Panc1 (cell line): ENCODE measurements around the gene PAX9.

ENCODE experiments used
- CTCF ChIP-seq: fragments of 450-650 bp; IDR thresholded peaks from 2 replicates; pipeline ENCODE4 v1.5.1; 2017; ENCODE audit warnings: mild to moderate bottlenecking
- POLR2AphosphoS5 ChIP-seq: IDR thresholded peaks from 2 replicates; pipeline ENCODE4 v1.6.1; 2012; ENCODE audit warnings: mild to moderate bottlenecking, low read depth, low read length, moderate library complexity
- REST ChIP-seq, 2 experiments: IDR thresholded peaks; 2 replicates each; pipeline ENCODE4 v1.6.1; 2011 to 2012; ENCODE audit warnings: low read depth in 2 of 2, control low read depth in 1 of 2, low read length in 1 of 2, mild to moderate bottlenecking in 1 of 2, moderate library complexity in 1 of 2; ENCODE audit not compliant: insufficient read depth in 1 of 2
- TCF7L2 ChIP-seq: IDR thresholded peaks from 2 replicates; pipeline ENCODE4 v1.6.1; 2011; ENCODE audit warnings: mild to moderate bottlenecking, low read depth, low read length, inconsistent platforms

DNA sequence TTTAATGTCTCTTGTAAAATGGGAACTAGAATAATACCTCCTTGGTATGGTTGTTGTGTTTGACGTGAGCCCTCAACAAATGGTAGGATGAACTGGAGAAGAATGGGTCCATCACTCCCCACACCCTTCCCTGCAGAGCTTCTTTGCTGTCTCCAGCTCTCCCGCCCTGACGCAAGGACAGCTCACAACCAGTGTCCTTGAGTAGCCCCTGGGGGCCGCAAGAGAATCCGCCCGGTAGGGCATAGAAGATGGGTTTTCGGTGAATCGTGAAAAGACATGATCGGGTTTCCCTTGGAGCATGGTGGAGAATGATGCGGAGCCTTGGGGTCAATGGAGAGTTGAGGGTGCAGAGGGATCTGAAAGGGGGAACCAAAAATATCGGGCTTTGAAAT lies 6.1 kb upstream of the PAX9 start:
- TF ChIP-seq POLR2AphosphoS5 (no peak), CTCF (no peak), REST (IDR thresholded peaks at IDR 0.05; ENCODE audit: insufficient read depth in 1 of 2, low read depth in 2 of 2, low read length in 1 of 2) (no peak), TCF7L2 (no peak)
